HepG2 (cell line): ENCODE measurements around the gene USP12. TPM values are rescaled to one million over a fixed set of nuclear protein-coding genes. Genes with fewer than 3 reads are reported as not detected.

Experiments
- ATAC-seq: fragments of 200-7000 bp; cut with Tn5 transposase; 3 replicates; pipeline ENCODE4 v1.9.1; 2020; ENCODE audit warnings: mild to moderate bottlenecking, moderate library complexity
- BruUV-seq: library from RNA; stranded (reverse); fragments of 400-500 nt; replicated peaks from 2 replicates; lab custom pipeline; 2021; lab: Mats Ljungman, UMichigan
- CTCF ChIA-PET: fragments of 300-600 bp; formaldehyde crosslinking; extraction: SDS; loops from one replicate; lab custom pipeline; 2021; ENCODE audit warnings: low total read pairs, inconsistent platforms, low intra/inter-chr PET ratio; lab: Yijun Ruan, JAX
- POLR2A ChIA-PET: fragments of 350-600 bp; sonication (Branson Sonifier 250); formaldehyde crosslinking; loops from one replicate; lab custom pipeline; 2020; ENCODE audit warnings: antibody characterized with exemption, inconsistent platforms; lab: Yijun Ruan, JAX
- DNase-seq: peaks from one replicate; pipeline ENCODE4 v3.0.0-alpha.2; 2015; ENCODE audit warnings: low spot score
- FAIRE-seq: peaks from 3 replicates; lab custom pipeline; 2011; peaks lifted over from hg19 to GRCh38; lab: Jason Lieb, UNC
- H2AFZ ChIP-seq: one replicate; pipeline ENCODE4 v1.6.1; 2011; ENCODE audit warnings: low read length, inconsistent platforms
- H3K27ac ChIP-seq: fragments of 300-600 bp; 3 replicates; pipeline ENCODE4 v1.8.0; 2011; ENCODE audit warnings: mixed run types, mild to moderate bottlenecking, mixed read lengths, low read length, inconsistent platforms; ENCODE audit not compliant: insufficient read depth; ENCODE audit errors: extremely low read length
- H3K27me3 ChIP-seq, 2 experiments: fragments of 200-600 bp in 1 of 2; 2 replicates in 1 of 2; 3 replicates in 1 of 2; pipeline versions ENCODE4 v1.6.0 to v1.8.0; 2011; ENCODE audit warnings: low read length in 2 of 2, mild to moderate bottlenecking in 2 of 2, moderate library complexity in 2 of 2, inconsistent platforms in 1 of 2; ENCODE audit not compliant: insufficient read depth in 2 of 2, control insufficient read depth in 1 of 2
- H3K36me3 ChIP-seq, 2 experiments: fragments of 200-600 bp in 1 of 2; replicated peaks in 1 of 2; 2 replicates in 1 of 2; 3 replicates in 1 of 2; pipeline versions ENCODE4 v1.5.1 to v1.8.0; 2011; ENCODE audit warnings: low read length in 2 of 2, inconsistent platforms in 1 of 2; ENCODE audit not compliant: insufficient read depth in 2 of 2, control insufficient read depth in 1 of 2
- H3K4me1 ChIP-seq: 2 replicates; pipeline ENCODE4 v1.5.1; 2012; ENCODE audit warnings: low read length, inconsistent platforms; ENCODE audit not compliant: insufficient read depth
- H3K4me2 ChIP-seq: 2 replicates; pipeline ENCODE4 v1.6.0; 2011; ENCODE audit warnings: low read depth, low read length, inconsistent platforms
- H3K4me3 ChIP-seq, 3 experiments: fragments of 200-600 bp in 1 of 3; sonication (generic), shearing (Covaris generic) in 1 of 3; replicated peaks in 1 of 3; 2 replicates each; pipeline ENCODE4 v1.5.1; 2011 to 2016; ENCODE audit warnings: low read length in 3 of 3, inconsistent platforms in 2 of 3, low read depth in 2 of 3, mild to moderate bottlenecking in 2 of 3, control low read depth in 1 of 3, mixed read lengths in 1 of 3; ENCODE audit not compliant: insufficient read depth in 1 of 3
- H3K79me2 ChIP-seq: one replicate; pipeline ENCODE4 v1.6.1; 2011; ENCODE audit warnings: low read length, inconsistent platforms; ENCODE audit not compliant: insufficient read depth
- H3K9ac ChIP-seq: 2 replicates; pipeline ENCODE4 v1.6.0; 2011; ENCODE audit warnings: mild to moderate bottlenecking, low read depth, low read length, inconsistent platforms; ENCODE audit not compliant: insufficient read depth
- H3K9me3 ChIP-seq: 2 replicates; pipeline ENCODE4 v1.5.1; 2012; ENCODE audit warnings: mild to moderate bottlenecking, low read length
- H4K20me1 ChIP-seq: 2 replicates; pipeline ENCODE4 v1.6.0; 2011; ENCODE audit warnings: inconsistent platforms, mild to moderate bottlenecking, low read length, moderate library complexity; ENCODE audit not compliant: insufficient read depth
- ARID4A ChIP-seq: sonication (generic); formaldehyde crosslinking; IDR thresholded peaks from 2 replicates; pipeline ENCODE4 v1.5.0; 2020; ENCODE audit warnings: mild to moderate bottlenecking, missing genetic modification reagents, borderline replicate concordance
- ARNT ChIP-seq: fragments of 450-650 bp; IDR thresholded peaks from 2 replicates; pipeline ENCODE4 v1.6.1; 2017
- CBX2 ChIP-seq, 2 experiments: fragments of 200-600 bp in 1 of 2; sonication (generic); formaldehyde crosslinking in 1 of 2; IDR thresholded peaks; 2 replicates each; pipeline versions ENCODE4 v1.7.0 to v1.8.1; 2018 to 2022; ENCODE audit warnings: low read depth in 2 of 2, low read length in 1 of 2, mild to moderate bottlenecking in 1 of 2, missing genetic modification reagents in 1 of 2
- DMTF1 ChIP-seq: sonication (generic); formaldehyde crosslinking; IDR thresholded peaks from 2 replicates; pipeline ENCODE4 v1.4.0; 2020; ENCODE audit warnings: mild to moderate bottlenecking, missing genetic modification reagents
- FOXJ3 ChIP-seq: sonication (generic); formaldehyde crosslinking; IDR thresholded peaks from 2 replicates; pipeline ENCODE4 v1.4.0; 2020; ENCODE audit warnings: missing genetic modification reagents, mild to moderate bottlenecking, borderline replicate concordance
- IRF2 ChIP-seq: IDR thresholded peaks from 2 replicates; pipeline ENCODE4 v1.6.1; 2018; ENCODE audit warnings: missing genetic modification reagents, missing compliant biosample characterization
- LBX2 ChIP-seq: sonication (generic); formaldehyde crosslinking; IDR thresholded peaks from 2 replicates; pipeline ENCODE4 v1.5.0; 2020; ENCODE audit warnings: missing genetic modification reagents, mild to moderate bottlenecking, borderline replicate concordance
- MTF2 ChIP-seq: sonication (generic); formaldehyde crosslinking; IDR thresholded peaks from 2 replicates; pipeline ENCODE4 v1.5.0; 2020; ENCODE audit warnings: missing genetic modification reagents, borderline replicate concordance
- POGZ ChIP-seq: sonication (generic); formaldehyde crosslinking; IDR thresholded peaks from 2 replicates; pipeline ENCODE4 v1.4.0; 2020; ENCODE audit warnings: mild to moderate bottlenecking, missing genetic modification reagents
- RCOR2 ChIP-seq: IDR thresholded peaks from 2 replicates; pipeline ENCODE4 v1.6.1; 2016; ENCODE audit warnings: missing biosample characterization, missing genetic modification reagents
- SIX1 ChIP-seq: sonication (generic); formaldehyde crosslinking; IDR thresholded peaks from 2 replicates; pipeline ENCODE4 v1.4.0; 2020; ENCODE audit warnings: missing genetic modification reagents, borderline replicate concordance
- ZBTB43 ChIP-seq: sonication (generic); formaldehyde crosslinking; conservative IDR thresholded peaks from 2 replicates; pipeline ENCODE4 v1.4.0; 2020; ENCODE audit warnings: missing genetic modification reagents
- ZMAT5 ChIP-seq: sonication (generic); formaldehyde crosslinking; IDR thresholded peaks from 2 replicates; pipeline ENCODE4 v1.5.0; 2020; ENCODE audit warnings: mild to moderate bottlenecking, low read depth, missing genetic modification reagents, borderline replicate concordance
- ZNF180 ChIP-seq: sonication (generic); formaldehyde crosslinking; IDR thresholded peaks from 2 replicates; pipeline ENCODE4 v1.4.0; 2020; ENCODE audit warnings: low read depth, missing genetic modification reagents, borderline replicate concordance
- WGBS: methylation state at CpG from one replicate; pipeline ENCODE4 v1.1.6; 2017; ENCODE audit warnings: low lambda C conversion rate; 5-methylcytosine and 5-hydroxymethylcytosine counted together
- in situ Hi-C: cut with HindIII; loops from 2 replicates; pipeline ENCODE4 v1.10.0; 2017; ENCODE audit warnings: low pct_unique_long_range_greater_than_20kb; ENCODE audit not compliant: extremely low pct_ligation_motif_present
- intact Hi-C: fragments of 100-400 bp; cut with micrococcal nuclease; formaldehyde crosslinking; loops from one replicate; pipeline ENCODE4 v1.10.0; 2022; ENCODE audit not compliant: unreplicated experiment
- polyA plus RNA-seq, 8 experiments: library from polyadenylated mRNA; depleted of rRNA in 3 of 8; stranded (reverse) in 7 of 8; unstranded in 1 of 8; fragments of >200 nt; fragmentation: Illumina TruSeq in 4 of 8; extraction: Trizol in 4 of 8; gene quantifications; 2 replicates each; pipeline versions ENCODE4 v1.2.1 to v1.2.3, GENCODE V29; 2011 to 2016; ENCODE audit warnings: low read depth in 4 of 8, missing spikeins in 1 of 8, mixed read lengths in 1 of 8; ENCODE audit not compliant: insufficient read depth in 1 of 8
- total RNA-seq, 5 experiments: library from RNA; depleted of rRNA; stranded (reverse); fragments of >200 nt; fragmentation: Illumina TruSeq; extraction: Trizol; gene quantifications; 2 replicates each; pipeline ENCODE4 v1.2.3, GENCODE V29; 2016; ENCODE audit warnings: low read depth in 1 of 5

Gene USP12
- total and polyA plus RNA-seq, 2 of the 13 experiments (the other 11 are each of a cell fraction or from before 2014, with no cell fraction given): 9.8 to 19.5 TPM

GRCh38 chr13:27039171-27039701 lies 132.4 kb downstream of the USP12 start:
- Histone ChIP-seq H3K36me3 (no peaks in the 10 kb centered on the region), H3K9me3 (no peaks in the 10 kb centered on the region), H3K4me3 (no peak overlapping the region), H3K4me1 (no peaks in the 10 kb centered on the region), H3K79me2 (no peaks in the 10 kb centered on the region), H3K27ac (no peak overlapping the region), H4K20me1 (no peaks in the 10 kb centered on the region), H3K4me2 (no peak overlapping the region), H2AFZ (no peak overlapping the region), H3K9ac (no peak overlapping the region), H3K27me3 (peaks cover 5 to 51% of the 10 kb centered on the region in 2 experiments)
- no TSS peak for BruUV-seq
- intact Hi-C loops (no loop called here), in situ Hi-C loops (no loop called here)
- DNase-seq (no peak), FAIRE-seq (no peak), ATAC-seq (no peak)
- 55% methylated on average over 7 of the region's 9 CpGs for WGBS
- POLR2A ChIA-PET: no interaction called here
- CTCF ChIA-PET: no interaction called here
- TF ChIP-seq ZMAT5 (CRISPR knock-in tag): no peak
- no peak for TF ChIP-seq ZNF180
- no peak for TF ChIP-seq RCOR2 (CRISPR knock-in tag)
- TF ChIP-seq LBX2 (CRISPR knock-in tag): no peak
- TF ChIP-seq MTF2 (CRISPR knock-in tag): no peak
- TF ChIP-seq CBX2 (IDR thresholded peaks at IDR 0.05; ENCODE audit: low read depth, low read length): no peak
- TF ChIP-seq CBX2 (CRISPR knock-in tag; IDR thresholded peaks at IDR 0.05; ENCODE audit: low read depth): no peak
- TF ChIP-seq POGZ (CRISPR knock-in tag): no peak
- no peak for TF ChIP-seq IRF2 (CRISPR knock-in tag)
- TF ChIP-seq FOXJ3 (CRISPR knock-in tag): no peak
- TF ChIP-seq ARID4A: no peak
- TF ChIP-seq SIX1: no peak
- TF ChIP-seq ARNT: no peak
- no peak for TF ChIP-seq DMTF1
- TF ChIP-seq ZBTB43 (CRISPR knock-in tag): no peak
